Measurements from ENCODE around the gene ASB2. TPM values are rescaled to one million over a fixed set of nuclear protein-coding genes. Genes with fewer than 3 reads are reported as not detected.

ASB2 gene
- total and polyA plus RNA-seq, 2 of the 13 experiments (the other 11 are each of a cell fraction or from before 2014, with no cell fraction given), result 0.82 to 4.1 TPM

DNA sequence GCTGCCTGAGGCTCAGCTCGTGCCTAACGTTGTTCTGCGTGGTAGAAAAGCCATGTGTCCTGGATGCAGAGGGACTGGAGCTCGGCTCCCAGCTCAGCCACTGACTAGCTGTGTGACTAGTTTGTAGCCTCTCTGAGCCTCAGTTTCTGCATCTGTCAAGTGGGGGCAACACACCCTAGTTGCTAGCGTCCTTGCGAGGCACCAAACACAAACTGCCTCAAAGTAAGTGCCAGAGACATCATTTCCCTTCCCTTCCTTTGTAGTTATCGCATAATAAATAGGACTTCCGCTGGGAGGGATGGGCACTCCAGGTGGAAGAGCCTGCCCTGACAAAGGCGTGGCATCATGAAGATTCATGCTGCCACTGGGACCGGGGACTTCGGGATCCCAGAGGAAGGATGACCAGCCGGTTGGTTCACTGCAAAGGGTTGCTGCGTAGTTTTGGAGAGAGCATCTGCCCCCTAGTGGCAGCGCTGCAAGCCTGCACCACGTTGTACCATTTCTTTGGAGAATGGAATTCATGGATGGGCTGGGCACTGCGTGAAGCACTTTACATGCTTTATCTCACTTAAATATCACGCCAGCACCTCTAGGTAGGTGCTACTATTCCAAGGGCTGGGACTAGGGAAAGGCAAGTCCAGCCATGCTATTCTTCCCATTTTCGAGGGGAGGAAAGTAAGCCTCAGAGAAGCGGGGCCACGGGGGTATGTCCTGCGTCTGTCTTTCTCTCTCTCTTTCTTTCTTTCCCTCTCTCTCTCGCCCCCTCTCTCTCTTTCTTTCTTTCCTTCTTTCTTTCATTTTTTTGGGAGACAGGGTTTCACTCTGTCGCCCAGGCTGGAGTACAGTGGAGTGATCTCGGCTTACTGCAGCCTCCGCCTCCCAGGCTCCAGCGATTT lies 25.4 kb upstream of the ASB2 start (continued):
- TF ChIP-seq ZBTB37 (CRISPR knock-in tag; IDR thresholded peaks at IDR 0.05), result no peak
- TF ChIP-seq ISX (CRISPR knock-in tag; conservative IDR thresholded peaks at IDR 0.05), result no peak
- TF ChIP-seq, protein P1, sequence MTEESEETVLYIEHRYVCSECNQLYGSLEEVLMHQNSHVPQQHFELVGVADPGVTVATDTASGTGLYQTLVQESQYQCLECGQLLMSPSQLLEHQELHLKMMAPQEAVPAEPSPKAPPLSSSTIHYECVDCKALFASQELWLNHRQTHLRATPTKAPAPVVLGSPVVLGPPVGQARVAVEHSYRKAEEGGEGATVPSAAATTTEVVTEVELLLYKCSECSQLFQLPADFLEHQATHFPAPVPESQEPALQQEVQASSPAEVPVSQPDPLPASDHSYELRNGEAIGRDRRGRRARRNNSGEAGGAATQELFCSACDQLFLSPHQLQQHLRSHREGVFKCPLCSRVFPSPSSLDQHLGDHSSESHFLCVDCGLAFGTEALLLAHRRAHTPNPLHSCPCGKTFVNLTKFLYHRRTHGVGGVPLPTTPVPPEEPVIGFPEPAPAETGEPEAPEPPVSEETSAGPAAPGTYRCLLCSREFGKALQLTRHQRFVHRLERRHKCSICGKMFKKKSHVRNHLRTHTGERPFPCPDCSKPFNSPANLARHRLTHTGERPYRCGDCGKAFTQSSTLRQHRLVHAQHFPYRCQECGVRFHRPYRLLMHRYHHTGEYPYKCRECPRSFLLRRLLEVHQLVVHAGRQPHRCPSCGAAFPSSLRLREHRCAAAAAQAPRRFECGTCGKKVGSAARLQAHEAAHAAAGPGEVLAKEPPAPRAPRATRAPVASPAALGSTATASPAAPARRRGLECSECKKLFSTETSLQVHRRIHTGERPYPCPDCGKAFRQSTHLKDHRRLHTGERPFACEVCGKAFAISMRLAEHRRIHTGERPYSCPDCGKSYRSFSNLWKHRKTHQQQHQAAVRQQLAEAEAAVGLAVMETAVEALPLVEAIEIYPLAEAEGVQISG (CRISPR knock-in tag; IDR thresholded peaks at IDR 0.05), result peak; percentile 45; the same call in 1 of the 2 replicates
- TF ChIP-seq TFE3 (CRISPR knock-in tag; IDR thresholded peaks at IDR 0.05), result no peak
- TF ChIP-seq TSC22D2 (CRISPR knock-in tag; IDR thresholded peaks at IDR 0.05; ENCODE audit: borderline replicate concordance), result 0 out of 2 replicates have a peak, but pooled peaks have one; percentile 43
- TF ChIP-seq ZFP82 (CRISPR knock-in tag; IDR thresholded peaks at IDR 0.05; ENCODE audit: borderline replicate concordance), result no peak
- TF ChIP-seq ZNF850 (CRISPR knock-in tag; conservative IDR thresholded peaks at IDR 0.05), result no peak
- TF ChIP-seq, protein P2, sequence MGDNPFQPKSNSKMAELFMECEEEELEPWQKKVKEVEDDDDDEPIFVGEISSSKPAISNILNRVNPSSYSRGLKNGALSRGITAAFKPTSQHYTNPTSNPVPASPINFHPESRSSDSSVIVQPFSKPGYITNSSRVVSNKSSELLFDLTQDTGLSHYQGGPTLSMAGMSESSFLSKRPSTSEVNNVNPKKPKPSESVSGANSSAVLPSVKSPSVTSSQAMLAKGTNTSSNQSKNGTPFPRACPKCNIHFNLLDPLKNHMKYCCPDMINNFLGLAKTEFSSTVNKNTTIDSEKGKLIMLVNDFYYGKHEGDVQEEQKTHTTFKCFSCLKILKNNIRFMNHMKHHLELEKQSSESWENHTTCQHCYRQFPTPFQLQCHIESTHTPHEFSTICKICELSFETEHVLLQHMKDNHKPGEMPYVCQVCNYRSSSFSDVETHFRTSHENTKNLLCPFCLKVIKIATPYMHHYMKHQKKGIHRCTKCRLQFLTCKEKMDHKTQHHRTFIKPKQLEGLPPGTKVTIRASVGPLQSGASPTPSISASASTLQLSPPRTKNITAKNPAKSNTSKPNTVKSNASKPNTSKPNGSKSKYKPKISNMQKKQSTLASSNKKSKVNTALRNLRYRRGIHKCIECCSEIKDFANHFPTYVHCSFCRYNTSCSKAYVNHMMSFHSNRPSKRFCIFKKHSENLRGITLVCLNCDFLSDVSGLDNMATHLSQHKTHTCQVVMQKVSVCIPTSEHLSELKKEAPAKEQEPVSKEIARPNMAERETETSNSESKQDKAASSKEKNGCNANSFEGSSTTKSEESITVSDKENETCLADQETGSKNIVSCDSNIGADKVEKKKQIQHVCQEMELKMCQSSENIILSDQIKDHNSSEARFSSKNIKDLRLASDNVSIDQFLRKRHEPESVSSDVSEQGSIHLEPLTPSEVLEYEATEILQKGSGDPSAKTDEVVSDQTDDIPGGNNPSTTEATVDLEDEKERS (CRISPR knock-in tag; IDR thresholded peaks at IDR 0.05), result no peak
- no peak for TF ChIP-seq ZFP91 (CRISPR knock-in tag; IDR thresholded peaks at IDR 0.05; ENCODE audit: borderline replicate concordance)
- no peak for TF ChIP-seq GATA4 (IDR thresholded peaks at IDR 0.05; ENCODE audit: borderline replicate concordance, low read depth)
- no peak for TF ChIP-seq ZNF124 (CRISPR knock-in tag; IDR thresholded peaks at IDR 0.05)
- no peak for TF ChIP-seq ZFP36 (IDR thresholded peaks at IDR 0.05; ENCODE audit: borderline replicate concordance, low read depth, low read length, partially characterized antibody)
- no peak for TF ChIP-seq MED1 (CRISPR knock-in tag; IDR thresholded peaks at IDR 0.05)
- peak; percentile 20; the same call in 1 of the 2 replicates for TF ChIP-seq CEBPG (CRISPR knock-in tag; IDR thresholded peaks at IDR 0.05)
- TF ChIP-seq KDM6A (CRISPR knock-in tag; IDR thresholded peaks at IDR 0.05; ENCODE audit: low read depth), result no peak
- no peak for TF ChIP-seq HDAC1 (CRISPR knock-in tag; IDR thresholded peaks at IDR 0.05)
- TF ChIP-seq, protein P3, sequence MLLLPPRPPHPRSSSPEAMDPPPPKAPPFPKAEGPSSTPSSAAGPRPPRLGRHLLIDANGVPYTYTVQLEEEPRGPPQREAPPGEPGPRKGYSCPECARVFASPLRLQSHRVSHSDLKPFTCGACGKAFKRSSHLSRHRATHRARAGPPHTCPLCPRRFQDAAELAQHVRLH (CRISPR knock-in tag; IDR thresholded peaks at IDR 0.05; ENCODE audit: borderline replicate concordance, low read depth), result peak; percentile 46; the same call in 1 of the 2 replicates
